Urothelium cell line (cell line): Measurements from ENCODE around the gene GYPC.
"Not testable (repeated sequence)": the region's sequence is repeated elsewhere in the genome, so short reads cannot be mapped to it uniquely, and the experiment has no call there.

ENCODE experiments used
- DNase-seq: peaks from one replicate; pipeline ENCODE4 v3.0.0; 2011; ENCODE audit warnings: low spot score, mixed read lengths
- FAIRE-seq: peaks from 2 replicates; lab custom pipeline; 2011; peaks lifted over from hg19 to GRCh38; lab: Jason Lieb, UNC

Gene GYPC

GRCh38 chr2:126648345-126648786 is 7.6 kb upstream of the GYPC start:
- not testable (repeated sequence) for FAIRE-seq, DNase-seq

GRCh38 chr2:126649101-126649500 is 6.9 kb upstream of the GYPC start:
- FAIRE-seq: no peak
- DNase-seq: no peak

GRCh38 chr2:126650994-126651393 is 5.0 kb upstream of the GYPC start:
- no peak for FAIRE-seq
- DNase-seq: no peak

GRCh38 chr2:126652323-126652891 is 3.6 kb upstream of the GYPC start:
- DNase-seq (no peak), FAIRE-seq (no peak)

GRCh38 chr2:126653109-126653508 is 2.8 kb upstream of the GYPC start:
- peak; percentile 1 for DNase-seq
- no peak for FAIRE-seq

GRCh38 chr2:126653761-126654160 is 2.2 kb upstream of the GYPC start:
- FAIRE-seq (no peak), DNase-seq (no peak)

GRCh38 chr2:126655051-126655450 is 907 bp upstream of the GYPC start:
- no peak for DNase-seq
- FAIRE-seq: no peak

- DNase-seq (no peak), FAIRE-seq (no peak)
Observed at GRCh38 chr2:126656431-126657147, 631 bp downstream of the GYPC start.

- DNase-seq (peak; percentile 29), FAIRE-seq (peak; percentile 58)
Observed at GRCh38 chr2:126657148-126657635, 1.2 kb downstream of the GYPC start.

GRCh38 chr2:126657636-126658318 is 1.8 kb downstream of the GYPC start:
- FAIRE-seq: peak; percentile 77

GRCh38 chr2:126658319-126658904 is 2.5 kb downstream of the GYPC start:
- FAIRE-seq: no peak
- DNase-seq: no peak

More at GRCh38 chr2:126657636-126658318, 1.8 kb downstream of the GYPC start:
- DNase-seq: peak; percentile 92

GRCh38 chr2:126658905-126659561 is 3.1 kb downstream of the GYPC start:
- FAIRE-seq (no peak), DNase-seq (no peak)

- no peak for FAIRE-seq
- no peak for DNase-seq
Observed at GRCh38 chr2:126659562-126660467, 3.9 kb downstream of the GYPC start.

- FAIRE-seq (no peak), DNase-seq (no peak)
Observed at GRCh38 chr2:126660971-126661370, 5.0 kb downstream of the GYPC start.

GRCh38 chr2:126661702-126662500 is 5.9 kb downstream of the GYPC start:
- no peak for DNase-seq
- no peak for FAIRE-seq

- DNase-seq (no peak), FAIRE-seq (no peak)
Observed at GRCh38 chr2:126662621-126663020, 6.7 kb downstream of the GYPC start.

- FAIRE-seq: no peak
- no peak for DNase-seq
Observed at GRCh38 chr2:126663184-126663963, 7.4 kb downstream of the GYPC start.

GRCh38 chr2:126664234-126664633 is 8.3 kb downstream of the GYPC start:
- FAIRE-seq (no peak), DNase-seq (no peak)
